WTC11 (cell line): ENCODE results near the gene EIF3F. TPM values are rescaled to one million over a fixed set of nuclear protein-coding genes. Genes with fewer than 3 reads are reported as not detected.

Experiments
- ATAC-seq: fragments of 200-7000 bp; cut with Tn5 transposase; 2 replicates; pipeline ENCODE4 v1.10.0; 2021; ENCODE audit warnings: mild to moderate bottlenecking, moderate library complexity
- CTCF ChIA-PET: fragments of 300-600 bp; sonication (Branson Sonifier 250); formaldehyde crosslinking; loops from one replicate; lab custom pipeline; 2021; ENCODE audit warnings: antibody characterized with exemption; lab: Charles Lee
- POLR2A ChIA-PET: fragments of 350-600 bp; sonication (Branson Sonifier 250); formaldehyde crosslinking; loops from one replicate; lab custom pipeline; 2021; ENCODE audit warnings: antibody characterized with exemption; lab: Charles Lee
- DNase-seq: peaks from one replicate; pipeline ENCODE4 v3.0.0; 2021; ENCODE audit warnings: low spot score
- H3K27ac Mint-ChIP-seq: 2 replicates; pipeline ENCODE4 v1.8.0; 2021; ENCODE audit warnings: mixed read lengths
- H3K27me3 Mint-ChIP-seq: 2 replicates; pipeline ENCODE4 v1.8.0; 2021; ENCODE audit warnings: low read depth, mild to moderate bottlenecking, moderate library complexity, mixed read lengths
- H3K36me3 Mint-ChIP-seq: 2 replicates; pipeline ENCODE4 v1.8.0; 2021; ENCODE audit warnings: mixed read lengths
- H3K4me1 Mint-ChIP-seq: 2 replicates; pipeline ENCODE4 v1.8.0; 2022; ENCODE audit warnings: mixed read lengths
- H3K4me3 Mint-ChIP-seq: 2 replicates; pipeline ENCODE4 v1.8.0; 2021; ENCODE audit warnings: mild to moderate bottlenecking, moderate library complexity, mixed read lengths
- H3K9me3 Mint-ChIP-seq: 2 replicates; pipeline ENCODE4 v1.8.0; 2021; ENCODE audit warnings: mixed read lengths
- NFYB ChIP-seq: sonication (generic); formaldehyde crosslinking; conservative IDR thresholded peaks from 2 replicates; pipeline ENCODE4 v1.8.0; 2022; ENCODE audit warnings: low read depth, missing genetic modification reagents
- total RNA-seq: library from RNA; stranded (reverse); gene quantifications from 3 replicates; pipeline ENCODE4 v1.2.3, GENCODE V29; 2021

The EIF3F gene
- total RNA-seq, 1 experiment from 2014 or later: 356 TPM

- CTCF ChIA-PET: interaction anchor here (0.9 to 1.2 kb wide), 4 partner anchors 13 to 144 kb away, joined by 3 to 6 read pairs (median 3); no protein-coding TSS in a partner anchor
- Mint-ChIP-seq H3K4me3 (no peak overlapping the region), H3K4me1 (no peaks in the 10 kb centered on the region), H3K9me3 (no peaks in the 10 kb centered on the region), H3K27ac (no peak overlapping the region)
- DNase-seq: no peak
- TF ChIP-seq NFYB: no peak
- TF ChIP-seq, all 79 proteins: peak for 0
- POLR2A ChIA-PET: no interaction called here
- Mint-ChIP-seq H3K36me3 (no peaks in the 10 kb centered on the region), H3K27me3 (peaks cover 10% of the 10 kb centered on the region)
- no peak for ATAC-seq
Observed at GRCh38 chr11:8049084-8049483, 61.9 kb downstream of the EIF3F start.

Other genes starting within 250 kb of the EIF3F start
- gene OR5P2, start 190.4 kb upstream of the EIF3F start, total RNA-seq: not detected in 3 replicates
- not detected in 3 replicates for gene OR5P3, start 156.5 kb upstream of the EIF3F start, total RNA-seq
- gene OR10A6, start 56.1 kb upstream of the EIF3F start, total RNA-seq: not detected in 3 replicates
- not detected in 3 replicates for gene OR10A3, start 45.6 kb upstream of the EIF3F start, total RNA-seq
- gene NLRP10, start 21.9 kb upstream of the EIF3F start, total RNA-seq: 0.16 to 0.77 TPM (median 0.44 TPM) in 3 replicates
- gene TUB, start 93.9 kb downstream of the EIF3F start, total RNA-seq: 29.2 to 32.1 TPM (median 30.0 TPM) in 3 replicates
- 15.0 to 17.6 TPM (median 15.7 TPM) in 3 replicates for gene RIC3, start 181.7 kb downstream of the EIF3F start, total RNA-seq